Fibroblast of villous mesenchyme (primary cell): Measurements from ENCODE around the gene RNASE8. TPM values are rescaled to one million over a fixed set of nuclear protein-coding genes. Genes with fewer than 3 reads are reported as not detected.
"Not testable (repeated sequence)": the region's sequence is repeated elsewhere in the genome, so short reads cannot be mapped to it uniquely, and the experiment has no call there.

Experiments used
- DNase-seq: peaks from one replicate; pipeline ENCODE4 v3.0.0-alpha.2; 2010; ENCODE audit warnings: low read depth
- H3K4me3 ChIP-seq: 2 replicates; pipeline ENCODE4 v1.5.1; 2011; ENCODE audit warnings: low read depth, mild to moderate bottlenecking, low read length
- CTCF ChIP-seq: IDR thresholded peaks from 2 replicates; pipeline ENCODE4 v1.5.1; 2012; ENCODE audit warnings: low read depth, mild to moderate bottlenecking, low read length; ENCODE audit not compliant: insufficient read depth
- total RNA-seq: library from RNA; depleted of rRNA; stranded (reverse); fragments of >200 nt; gene quantifications from 2 replicates; pipeline ENCODE4 v1.2.3, GENCODE V29; 2012

The RNASE8 gene
- total RNA-seq, 1 donor, result not detected

DNA sequence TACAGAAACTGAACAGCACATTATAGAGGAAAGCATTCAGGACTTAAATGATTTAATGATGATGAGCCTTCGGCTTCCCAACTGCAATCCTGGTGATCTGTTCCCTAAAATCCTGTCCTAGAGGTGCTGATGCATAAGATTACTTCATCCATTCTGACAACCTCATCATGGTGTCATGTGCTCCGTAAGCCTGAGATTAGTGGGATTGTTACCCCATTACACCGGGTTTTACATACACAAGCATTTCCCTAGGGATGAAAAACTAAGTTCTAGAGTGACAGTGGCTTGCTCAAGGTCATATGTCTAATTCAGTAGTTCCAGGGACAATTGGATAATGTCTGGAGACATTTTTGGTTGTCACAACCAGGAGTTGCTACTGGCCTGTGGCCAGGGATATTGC is 20.5 kb upstream of the RNASE8 start:
- no peak overlapping the region for H3K4me3 ChIP-seq
- TF ChIP-seq CTCF, result no peak
- no peak for DNase-seq

DNA sequence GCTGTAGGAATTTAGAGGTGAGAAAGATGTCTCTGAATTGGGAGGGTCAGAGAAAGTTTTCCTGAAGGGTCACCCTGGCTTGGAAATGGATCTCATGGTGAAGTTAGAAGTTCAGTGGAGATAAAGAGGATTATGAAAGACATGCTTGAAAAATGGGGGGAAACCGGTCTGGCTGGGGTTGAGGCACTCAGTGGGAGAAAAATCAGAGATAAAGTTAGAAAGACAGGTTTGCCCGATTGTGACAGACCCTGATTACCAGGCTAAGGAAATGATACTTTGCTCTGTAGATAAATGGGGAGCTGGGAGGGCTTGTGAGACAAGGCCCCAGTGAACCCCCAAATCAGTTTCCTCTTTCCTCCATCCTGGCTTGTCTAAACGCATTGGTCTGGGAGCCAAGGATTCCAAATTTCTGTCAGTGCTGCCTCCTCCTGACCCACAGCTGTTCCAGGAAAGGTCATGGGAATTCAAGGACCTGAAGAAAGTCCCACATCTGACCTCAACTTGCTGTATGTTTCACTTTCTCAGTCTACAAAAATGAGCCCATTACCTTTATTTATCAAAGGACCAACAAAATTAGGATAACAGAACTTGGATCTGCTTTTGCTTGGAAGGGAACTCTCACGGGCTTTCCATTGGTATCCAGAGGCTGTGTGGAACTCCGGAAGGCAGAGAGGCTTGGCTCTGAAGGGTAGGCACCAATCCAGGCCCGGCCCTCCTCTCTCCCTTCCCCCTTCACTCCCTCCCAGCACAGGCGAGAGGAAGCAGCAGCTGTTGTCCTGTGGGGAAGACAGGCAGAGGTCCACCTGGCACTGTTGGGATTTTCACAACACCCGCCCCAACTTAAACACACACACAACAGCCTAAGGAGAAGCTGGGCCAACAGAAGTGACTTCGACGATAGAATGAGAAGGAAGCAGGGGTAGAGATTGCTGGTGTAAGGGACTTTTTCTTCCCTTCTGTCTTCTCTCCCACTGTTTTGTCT is 18.9 kb upstream of the RNASE8 start:
- no peak overlapping the region for H3K4me3 ChIP-seq
- peak; percentile 67 for DNase-seq
- no peak for TF ChIP-seq CTCF

GRCh38 chr14:21039585-21040369 is 17.8 kb upstream of the RNASE8 start:
- TF ChIP-seq CTCF, result peak; percentile 73
- no peak overlapping the region for H3K4me3 ChIP-seq

GRCh38 chr14:21040370-21040925 is 17.2 kb upstream of the RNASE8 start:
- H3K4me3 ChIP-seq, result no peak overlapping the region
- DNase-seq, result no peak
- TF ChIP-seq CTCF, result no peak

More at GRCh38 chr14:21039585-21040369, 17.8 kb upstream of the RNASE8 start:
- DNase-seq, result peak; percentile 72

DNA sequence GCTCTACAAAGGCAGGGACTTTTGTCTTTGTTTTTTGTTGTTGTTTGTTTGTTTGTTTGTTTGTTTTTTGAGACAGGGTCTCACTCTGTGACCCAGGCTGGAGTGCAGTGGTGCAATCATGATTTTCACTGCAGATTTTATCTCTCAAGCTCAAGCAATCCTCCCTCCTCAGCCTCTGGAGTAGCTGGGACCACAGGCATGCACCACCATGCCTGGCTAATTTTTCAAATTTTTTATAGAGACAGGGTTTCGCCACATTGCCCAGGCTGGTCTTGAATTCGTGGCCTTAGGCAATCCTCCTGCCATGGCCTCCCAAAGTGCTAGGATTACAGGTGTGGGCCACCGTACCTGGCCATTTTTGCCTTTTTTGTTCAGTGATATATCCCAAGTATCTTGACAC is 16.7 kb upstream of the RNASE8 start:
- DNase-seq, H3K4me3 ChIP-seq: not testable (repeated sequence)

DNA sequence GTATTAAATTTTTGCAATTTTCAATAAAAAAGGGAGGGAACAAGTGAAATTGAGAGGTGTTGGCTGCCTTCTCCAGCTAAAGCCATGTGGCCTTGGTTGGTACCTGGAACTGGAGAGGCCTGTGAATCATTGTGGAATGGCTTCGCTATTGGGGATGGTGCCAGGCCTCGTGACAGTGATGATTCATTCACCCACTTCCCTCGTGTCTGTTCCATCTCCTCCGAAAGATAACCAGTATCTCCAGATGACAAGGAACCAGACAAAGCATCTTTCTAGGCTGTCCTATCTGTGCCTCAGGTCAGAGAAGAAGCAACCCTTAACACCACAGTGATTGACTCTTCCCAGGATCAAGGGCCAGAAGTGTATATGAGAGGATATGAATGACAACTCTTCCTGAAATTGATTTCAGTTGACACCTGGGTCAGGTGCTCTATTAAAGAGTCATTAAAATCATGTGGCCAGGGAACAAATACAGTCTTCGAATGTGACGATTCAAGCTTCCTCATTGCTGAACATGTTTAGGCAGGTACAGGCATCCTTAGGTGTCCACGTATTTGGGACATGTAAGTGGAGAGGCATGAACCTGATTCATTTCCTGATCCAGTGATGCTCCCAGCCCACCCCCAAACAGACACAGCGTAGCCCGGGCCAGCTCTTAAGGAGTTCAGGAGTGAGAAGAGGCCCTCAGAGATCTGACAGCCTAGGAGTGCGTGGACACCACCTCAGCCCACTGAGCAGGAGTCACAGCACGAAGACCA is 15.8 kb upstream of the RNASE8 start, which contains the start of gene RNASE7:
RNASE7 (plus strand) TSS at position 687 of the 758 bp plus-strand sequence. CDS start 631 bp downstream, outside the sequence.
- no peak for TF ChIP-seq CTCF
- no peak within 1 kb of the TSS for H3K4me3 ChIP-seq
- peak; percentile 16 for DNase-seq
